Vagina (tissue), 2 donors: ENCODE measurements around the gene PM20D1. TPM values are rescaled to one million over a fixed set of nuclear protein-coding genes. Genes with fewer than 3 reads are reported as not detected.

ENCODE experiments used
- DNase-seq, 2 donors: peaks; one replicate each; pipeline ENCODE4 v3.0.0-alpha.2; 2017; ENCODE audit errors: extremely low spot score in 2 of 2
- H3K27ac ChIP-seq: fragments of 200-600 bp; sonication (generic); one replicate; pipeline ENCODE4 v1.5.1; 2019
- H3K27me3 ChIP-seq: fragments of 200-600 bp; sonication (generic); one replicate; pipeline ENCODE4 v1.5.1; 2019
- H3K36me3 ChIP-seq, 2 donors: fragments of 200-600 bp; sonication (generic); one replicate each; pipeline ENCODE4 v1.5.1; 2017 to 2019
- H3K4me1 ChIP-seq: fragments of 200-600 bp; sonication (generic); one replicate; pipeline ENCODE4 v1.5.1; 2019
- H3K4me3 ChIP-seq, 2 donors: fragments of 200-600 bp; sonication (generic); 1 replicate in 1 of 2; 2 replicates in 1 of 2; pipeline ENCODE4 v1.5.1; 2016 to 2019
- H3K9me3 ChIP-seq: fragments of 200-600 bp; sonication (generic); one replicate; pipeline ENCODE4 v1.5.1; 2019
- CTCF ChIP-seq, 3 experiments: fragments of 450-650 bp in 2 of 3; fragments of 200-600 bp in 1 of 3; sonication (generic) in 1 of 3; IDR thresholded peaks; one replicate each; pipeline ENCODE4 v1.5.1; 2017 to 2019; ENCODE audit warnings: antibody characterized with exemption in 3 of 3, mild to moderate bottlenecking in 2 of 3, moderate library complexity in 2 of 3
- POLR2A ChIP-seq, 2 donors: fragments of 450-650 bp; IDR thresholded peaks; one replicate each; pipeline ENCODE4 v1.6.1; 2017; ENCODE audit warnings: antibody characterized with exemption in 2 of 2, mild to moderate bottlenecking in 2 of 2, moderate library complexity in 2 of 2
- POLR2AphosphoS5 ChIP-seq, 2 donors: sonication (generic); formaldehyde crosslinking; IDR thresholded peaks; one replicate each; pipeline ENCODE4 v1.9.0; 2017; ENCODE audit warnings: antibody characterized with exemption in 2 of 2, mild to moderate bottlenecking in 2 of 2, low read depth in 1 of 2; ENCODE audit not compliant: insufficient read depth in 1 of 2
- intact Hi-C: fragments of 100-400 bp; cut with DNase I; formaldehyde crosslinking; loops from one replicate; pipeline ENCODE4 v1.15.1; 2023
- total RNA-seq: library from RNA; depleted of rRNA; stranded (reverse); fragments of >200 nt; gene quantifications from one replicate; pipeline ENCODE4 v1.2.3, GENCODE V29; 2016

The PM20D1 gene
- total RNA-seq, 1 donor from 2014 or later, result not detected

- intact Hi-C loops, result no loop called here
- H3K9me3 ChIP-seq, result no peaks in the 10 kb centered on the region
- no peaks in the 10 kb centered on the region for H3K4me1 ChIP-seq
These were observed 62.5 kb downstream of the PM20D1 start for GRCh38 chr1:205787287-205787916.

GRCh38 chr1:205786601-205787000 is 63.3 kb downstream of the PM20D1 start:
- intact Hi-C loops, result no loop called here
- TF ChIP-seq POLR2AphosphoS5 (IDR thresholded peaks at IDR 0.05; ENCODE audit: insufficient read depth in 1 of 2, low read depth in 1 of 2), result no peak
- TF ChIP-seq POLR2A (IDR thresholded peaks at IDR 0.05), result no peak
- TF ChIP-seq CTCF (IDR thresholded peaks at IDR 0.05), result no peak
- no peak for DNase-seq
- peaks cover 0 to 12% of the 10 kb centered on the region in 2 donors for H3K36me3 ChIP-seq
- H3K27me3 ChIP-seq, result no peaks in the 10 kb centered on the region
- H3K9me3 ChIP-seq, result no peaks in the 10 kb centered on the region
- no peak overlapping the region for H3K4me3 ChIP-seq
- no peaks in the 10 kb centered on the region for H3K4me1 ChIP-seq
- no peak overlapping the region for H3K27ac ChIP-seq

More at GRCh38 chr1:205787287-205787916, 62.5 kb downstream of the PM20D1 start:
- Histone ChIP-seq H3K36me3 (peaks cover 0 to 12% of the 10 kb centered on the region in 2 donors), H3K27ac (no peak overlapping the region), H3K27me3 (no peaks in the 10 kb centered on the region), H3K4me3 (no peak overlapping the region)
- no peak for DNase-seq
- no peak for TF ChIP-seq CTCF (IDR thresholded peaks at IDR 0.05)
- TF ChIP-seq POLR2AphosphoS5 (IDR thresholded peaks at IDR 0.05; ENCODE audit: insufficient read depth in 1 of 2, low read depth in 1 of 2), result no peak
- TF ChIP-seq POLR2A (IDR thresholded peaks at IDR 0.05), result no peak

GRCh38 chr1:205785446-205785845 is 64.5 kb downstream of the PM20D1 start:
- Histone ChIP-seq H3K27ac (no peak overlapping the region), H3K36me3 (peaks cover 0 to 6% of the 10 kb centered on the region in 2 donors), H3K4me1 (no peaks in the 10 kb centered on the region), H3K4me3 (no peak overlapping the region), H3K9me3 (no peaks in the 10 kb centered on the region), H3K27me3 (no peaks in the 10 kb centered on the region)
- DNase-seq, result no peak
- intact Hi-C loops, result no loop called here
- TF ChIP-seq CTCF (IDR thresholded peaks at IDR 0.05) (no peak), POLR2A (IDR thresholded peaks at IDR 0.05) (no peak), POLR2AphosphoS5 (IDR thresholded peaks at IDR 0.05; ENCODE audit: insufficient read depth in 1 of 2, low read depth in 1 of 2) (no peak)

- DNase-seq, result no peak
- no peak overlapping the region for H3K27ac ChIP-seq
These were observed 66.0 kb downstream of the PM20D1 start for GRCh38 chr1:205783904-205784303.

More at GRCh38 chr1:205783904-205784303, 66.0 kb downstream of the PM20D1 start:
- Histone ChIP-seq H3K4me1 (no peaks in the 10 kb centered on the region), H3K9me3 (no peaks in the 10 kb centered on the region), H3K27me3 (no peaks in the 10 kb centered on the region), H3K4me3 (no peak overlapping the region), H3K36me3 (no peaks in the 10 kb centered on the region)
- intact Hi-C loops, result no loop called here
- TF ChIP-seq CTCF (IDR thresholded peaks at IDR 0.05) (no peak), POLR2AphosphoS5 (IDR thresholded peaks at IDR 0.05; ENCODE audit: insufficient read depth in 1 of 2, low read depth in 1 of 2) (no peak), POLR2A (IDR thresholded peaks at IDR 0.05) (no peak)
